GM12892 (cell line): Measurements from ENCODE around the gene INTU.

Experiments
- POLR2A ChIP-seq: IDR thresholded peaks from 2 replicates; pipeline ENCODE4 v1.6.1; 2011; ENCODE audit warnings: low read depth, low read length, control low read depth
- POLR2AphosphoS5 ChIP-seq: IDR thresholded peaks from 2 replicates; pipeline ENCODE4 v1.6.1; 2011; ENCODE audit warnings: low read depth, low read length, control low read depth
- TAF1 ChIP-seq: IDR thresholded peaks from 2 replicates; pipeline ENCODE4 v1.6.1; 2011; ENCODE audit warnings: low read depth, mild to moderate bottlenecking, control low read depth, low read length, borderline replicate concordance

GRCh38 chr4:127775843-127776242 lies 143.1 kb downstream of the INTU start:
- TF ChIP-seq POLR2AphosphoS5 (no peak), POLR2A (no peak), TAF1 (no peak)
